PFSK-1 (cell line): Measurements from ENCODE around the gene PRR22.

Experiments
- FOXP2 ChIP-seq: optimal IDR thresholded peaks from 2 replicates; pipeline ENCODE3; 2011; ENCODE audit warnings: borderline replicate concordance, control low read depth, inconsistent platforms; ENCODE audit not compliant: insufficient read depth; ENCODE audit errors: extremely low read length, extremely low read depth
- POLR2AphosphoS5 ChIP-seq: IDR thresholded peaks from 2 replicates; pipeline ENCODE4 v1.6.1; 2012; ENCODE audit warnings: low read depth, mild to moderate bottlenecking, control low read depth, low read length, moderate library complexity
- REST ChIP-seq, 2 experiments: IDR thresholded peaks; 2 replicates each; pipeline versions ENCODE4 v1.6.1 to v1.8.0; 2011 to 2012; ENCODE audit warnings: low read depth in 2 of 2, low read length in 2 of 2, control low read depth in 1 of 2, inconsistent platforms in 1 of 2, mild to moderate bottlenecking in 1 of 2, moderate library complexity in 1 of 2; ENCODE audit not compliant: insufficient read depth in 1 of 2
- SIN3A ChIP-seq: IDR thresholded peaks from 2 replicates; pipeline ENCODE4 v1.6.1; 2012; ENCODE audit warnings: mild to moderate bottlenecking, low read length, moderate library complexity, borderline replicate concordance; ENCODE audit not compliant: insufficient read depth
- TAF1 ChIP-seq: IDR thresholded peaks from 2 replicates; pipeline ENCODE4 v1.6.1; 2012; ENCODE audit warnings: low read length, control low read depth, borderline replicate concordance; ENCODE audit not compliant: insufficient read depth

The PRR22 gene

GRCh38 chr19:5772416-5772815 lies 12.1 kb downstream of the PRR22 start:
- TF ChIP-seq SIN3A (no peak), REST (IDR thresholded peaks at IDR 0.05; ENCODE audit: insufficient read depth in 1 of 2, low read depth in 2 of 2, low read length in 2 of 2) (no peak), POLR2AphosphoS5 (no peak), TAF1 (no peak), FOXP2 (no peak)

- TF ChIP-seq REST (IDR thresholded peaks at IDR 0.05; ENCODE audit: insufficient read depth in 1 of 2, low read depth in 2 of 2, low read length in 2 of 2) (no peak), POLR2AphosphoS5 (no peak), TAF1 (no peak), SIN3A (no peak), FOXP2 (no peak)
These were observed 16.6 kb downstream of the PRR22 start for GRCh38 chr19:5767949-5768348.

GRCh38 chr19:5765220-5765619 lies 19.3 kb downstream of the PRR22 start:
- TF ChIP-seq SIN3A (no peak), FOXP2 (no peak), REST (IDR thresholded peaks at IDR 0.05; ENCODE audit: insufficient read depth in 1 of 2, low read depth in 2 of 2, low read length in 2 of 2) (no peak), POLR2AphosphoS5 (no peak), TAF1 (no peak)

GRCh38 chr19:5762608-5763217 lies 21.8 kb downstream of the PRR22 start:
- TF ChIP-seq TAF1 (no peak), FOXP2 (no peak), SIN3A (no peak), REST (IDR thresholded peaks at IDR 0.05; ENCODE audit: insufficient read depth in 1 of 2, low read depth in 2 of 2, low read length in 2 of 2) (no peak), POLR2AphosphoS5 (no peak)

GRCh38 chr19:5753743-5754142 lies 30.8 kb downstream of the PRR22 start:
- no peak for TF ChIP-seq REST (IDR thresholded peaks at IDR 0.05; ENCODE audit: insufficient read depth in 1 of 2, low read depth in 2 of 2, low read length in 2 of 2)
- TF ChIP-seq POLR2AphosphoS5: no peak
- no peak for TF ChIP-seq TAF1
- TF ChIP-seq SIN3A: no peak
- TF ChIP-seq FOXP2: no peak
